ENCODE results near the gene PARPBP. TPM values are rescaled to one million over a fixed set of nuclear protein-coding genes. Genes with fewer than 3 reads are reported as not detected.

The PARPBP gene
- total and polyA plus RNA-seq, 2 donors (not counting 3 experiments of a cell fraction or from before 2014, with no cell fraction given): 4.2 to 19.0 TPM

GRCh38 chr12:102114212-102114611 is 5.8 kb upstream of the PARPBP start:
- FAIRE-seq (no peak), DNase-seq (ENCODE audit: low read depth, low spot score) (no peak)
- Histone ChIP-seq H3K4me2 (ENCODE audit: insufficient read depth, low read length) (no peak overlapping the region), H3K27ac (ENCODE audit: insufficient read depth, low read depth, low read length) (no peak overlapping the region), H2AFZ (ENCODE audit: low read depth, low read length) (no peak overlapping the region), H3K9me3 (replicated peaks; ENCODE audit: control insufficient read depth, insufficient read depth, low read length) (no peaks in the 10 kb centered on the region), H3K4me1 (ENCODE audit: control insufficient read depth, extremely low read depth, insufficient read depth, low read length) (peaks cover 3% of the 10 kb centered on the region), H3K36me3 (ENCODE audit: control insufficient read depth in 2 of 2, extremely low read depth in 1 of 2, insufficient read depth in 2 of 2, low read length in 2 of 2) (peaks cover 0 to 9% of the 10 kb centered on the region in 2 experiments), H3K9ac (replicated peaks; ENCODE audit: extremely low read depth, insufficient read depth, low read length) (no peak overlapping the region), H3K9me1 (replicated peaks; ENCODE audit: control insufficient read depth, extremely low read depth, insufficient read depth, low read length) (no peaks in the 10 kb centered on the region), H3K79me2 (ENCODE audit: control insufficient read depth, insufficient read depth, low read length) (no peaks in the 10 kb centered on the region), H3K27me3 (ENCODE audit: control insufficient read depth in 2 of 2, insufficient read depth in 2 of 2, low read length in 2 of 2) (no peaks in the 10 kb centered on the region), H4K20me1 (replicated peaks; ENCODE audit: control insufficient read depth, extremely low read depth, insufficient read depth, low read length) (no peaks in the 10 kb centered on the region), H3K4me3 (replicated peaks in 1 of 3; ENCODE audit: insufficient read depth in 1 of 3, low read depth in 1 of 3, low read length in 3 of 3) (no peak overlapping the region)
- no TSS peak for BruUV-seq (replicated peaks)
- intact Hi-C loops (cut with micrococcal nuclease) (no loop called here), dilution Hi-C loops (cut with MboI; ENCODE audit: extremely low pct_ligation_motif_present, low sequenced_read_pairs) (no loop called here)
- ChIA-PET CTCF (interaction anchor here (1.3 to 1.7 kb wide), 2 partner anchors 19 to 588 kb away, joined by 3 to 4 read pairs; no protein-coding TSS in a partner anchor), POLR2A (no interaction called here)
- TF ChIP-seq POLR2A (IDR thresholded peaks at IDR 0.05; ENCODE audit: low read depth, low read length): no peak
- TF ChIP-seq CTCF (IDR thresholded peaks at IDR 0.05; ENCODE audit: extremely low read depth in 1 of 2, insufficient read depth in 1 of 2, low read depth in 1 of 2, low read length in 2 of 2): no peak
- no peak for TF ChIP-seq MAX (IDR thresholded peaks at IDR 0.05; ENCODE audit: insufficient read depth, insufficient read length)
- TF ChIP-seq MYC (IDR thresholded peaks at IDR 0.05; ENCODE audit: low read depth, low read length): no peak
- TF ChIP-seq FOS (IDR thresholded peaks at IDR 0.05; ENCODE audit: borderline replicate concordance, insufficient read depth, low read length): no peak
- TF ChIP-seq POLR2AphosphoS5 (IDR thresholded peaks at IDR 0.05; ENCODE audit: insufficient read depth, low read depth, low read length): no peak
- no peak for TF ChIP-seq EZH2 (IDR thresholded peaks at IDR 0.05; ENCODE audit: borderline replicate concordance, low read depth, low read length, severe bottlenecking)
- no peak for TF ChIP-seq GATA2 (IDR thresholded peaks at IDR 0.05; ENCODE audit: insufficient read depth, insufficient read length, low read depth, low read length)
- TF ChIP-seq JUN (IDR thresholded peaks at IDR 0.05; ENCODE audit: borderline replicate concordance, insufficient read depth, insufficient read length, low read depth): no peak

All from endothelial cell of umbilical vein (primary cell).